ENCODE measurements around the gene HECW1.
"Not testable (repeated sequence)": the region's sequence is repeated elsewhere in the genome, so short reads cannot be mapped to it uniquely, and the experiment has no call there.

Gene HECW1

DNA sequence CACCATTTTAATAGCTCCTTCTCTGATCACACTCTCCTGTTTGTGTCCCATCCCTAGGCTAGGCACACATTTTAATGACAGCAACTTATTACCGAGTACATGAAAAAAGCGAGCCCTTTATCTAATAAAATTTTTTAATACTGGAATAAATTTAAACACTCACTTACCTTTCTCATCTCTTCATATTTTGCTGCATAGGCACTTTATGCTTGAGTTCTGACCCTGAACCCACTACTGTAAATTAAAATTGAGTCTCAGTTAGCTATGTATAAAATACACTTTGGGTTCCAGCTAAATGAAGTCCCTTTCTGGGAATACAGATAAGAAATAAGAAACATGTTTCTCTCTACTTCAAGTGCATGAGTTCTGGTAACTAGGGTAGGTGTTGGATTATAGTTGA is 104.6 kb downstream of the HECW1 start:
- TF ChIP-seq, protein P1, sequence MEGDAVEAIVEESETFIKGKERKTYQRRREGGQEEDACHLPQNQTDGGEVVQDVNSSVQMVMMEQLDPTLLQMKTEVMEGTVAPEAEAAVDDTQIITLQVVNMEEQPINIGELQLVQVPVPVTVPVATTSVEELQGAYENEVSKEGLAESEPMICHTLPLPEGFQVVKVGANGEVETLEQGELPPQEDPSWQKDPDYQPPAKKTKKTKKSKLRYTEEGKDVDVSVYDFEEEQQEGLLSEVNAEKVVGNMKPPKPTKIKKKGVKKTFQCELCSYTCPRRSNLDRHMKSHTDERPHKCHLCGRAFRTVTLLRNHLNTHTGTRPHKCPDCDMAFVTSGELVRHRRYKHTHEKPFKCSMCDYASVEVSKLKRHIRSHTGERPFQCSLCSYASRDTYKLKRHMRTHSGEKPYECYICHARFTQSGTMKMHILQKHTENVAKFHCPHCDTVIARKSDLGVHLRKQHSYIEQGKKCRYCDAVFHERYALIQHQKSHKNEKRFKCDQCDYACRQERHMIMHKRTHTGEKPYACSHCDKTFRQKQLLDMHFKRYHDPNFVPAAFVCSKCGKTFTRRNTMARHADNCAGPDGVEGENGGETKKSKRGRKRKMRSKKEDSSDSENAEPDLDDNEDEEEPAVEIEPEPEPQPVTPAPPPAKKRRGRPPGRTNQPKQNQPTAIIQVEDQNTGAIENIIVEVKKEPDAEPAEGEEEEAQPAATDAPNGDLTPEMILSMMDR (IDR thresholded peaks at IDR 0.05): no peak
- peaks cover 12% of the 10 kb centered on the region for H3K9me3 Mint-ChIP-seq
- no peak overlapping the region for H3K4me3 Mint-ChIP-seq
- no peak for DNase-seq
- no peak overlapping the region for H3K27ac Mint-ChIP-seq
- no peaks in the 10 kb centered on the region for H3K4me1 Mint-ChIP-seq
- H3K27me3 Mint-ChIP-seq (ENCODE audit: low read depth, poor library complexity): peaks cover 6% of the 10 kb centered on the region
- no peaks in the 10 kb centered on the region for H3K36me3 Mint-ChIP-seq (ENCODE audit: low read depth)

DNA sequence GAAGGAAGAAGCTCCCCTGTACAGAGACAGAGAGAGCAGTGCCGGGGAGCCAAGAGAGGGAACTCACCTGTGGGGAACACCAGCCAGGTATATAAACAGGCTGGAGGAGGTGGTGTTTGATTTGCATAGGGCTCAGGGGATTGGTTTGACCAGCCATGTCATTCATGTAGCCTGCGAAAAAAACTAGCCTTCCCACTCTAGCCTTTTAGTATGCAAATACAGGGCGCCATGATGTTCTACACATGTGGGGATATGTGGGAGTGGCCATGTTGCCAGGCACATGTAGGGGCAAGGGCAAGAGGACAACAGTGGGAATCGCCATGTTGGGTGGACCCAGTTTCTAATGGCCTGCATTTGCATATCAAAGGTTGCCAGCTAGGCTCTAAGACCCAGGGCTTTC is 106.5 kb downstream of the HECW1 start:
- not testable (repeated sequence) for DNase-seq; H3K4me3 Mint-ChIP-seq; H3K27me3 Mint-ChIP-seq (ENCODE audit: low read depth, poor library complexity); H3K27ac Mint-ChIP-seq; H3K36me3 Mint-ChIP-seq (ENCODE audit: low read depth); H3K4me1 Mint-ChIP-seq
- H3K9me3 Mint-ChIP-seq: peaks cover 12% of the 10 kb centered on the region

DNA sequence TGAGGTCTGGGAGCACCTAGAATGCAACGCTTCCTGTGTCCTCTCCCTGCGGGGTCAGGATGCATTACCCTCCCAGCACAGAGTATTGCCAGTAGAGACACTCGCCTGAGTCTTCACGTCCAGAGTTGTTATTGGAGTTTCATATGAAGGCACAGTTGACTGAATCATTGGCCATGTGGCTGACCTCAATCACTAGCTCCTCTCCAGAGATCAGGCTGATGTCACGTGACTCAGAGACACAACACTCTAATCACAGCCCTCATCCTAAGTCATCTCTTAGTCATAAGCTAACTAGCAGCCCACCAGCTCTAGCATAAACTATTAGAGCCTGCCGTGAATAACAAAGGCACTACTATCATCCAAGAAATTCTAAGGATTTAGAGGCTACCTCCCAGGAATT is 107.8 kb downstream of the HECW1 start:
- peaks cover 12% of the 10 kb centered on the region for H3K9me3 Mint-ChIP-seq
- H3K27me3 Mint-ChIP-seq (ENCODE audit: low read depth, poor library complexity): peaks cover 6% of the 10 kb centered on the region
- no peaks in the 10 kb centered on the region for H3K4me1 Mint-ChIP-seq
- no peak for DNase-seq
- H3K27ac Mint-ChIP-seq: no peak overlapping the region
- TF ChIP-seq, protein P1 (IDR thresholded peaks at IDR 0.05): no peak
- no peaks in the 10 kb centered on the region for H3K36me3 Mint-ChIP-seq (ENCODE audit: low read depth)
- no peak overlapping the region for H3K4me3 Mint-ChIP-seq

DNA sequence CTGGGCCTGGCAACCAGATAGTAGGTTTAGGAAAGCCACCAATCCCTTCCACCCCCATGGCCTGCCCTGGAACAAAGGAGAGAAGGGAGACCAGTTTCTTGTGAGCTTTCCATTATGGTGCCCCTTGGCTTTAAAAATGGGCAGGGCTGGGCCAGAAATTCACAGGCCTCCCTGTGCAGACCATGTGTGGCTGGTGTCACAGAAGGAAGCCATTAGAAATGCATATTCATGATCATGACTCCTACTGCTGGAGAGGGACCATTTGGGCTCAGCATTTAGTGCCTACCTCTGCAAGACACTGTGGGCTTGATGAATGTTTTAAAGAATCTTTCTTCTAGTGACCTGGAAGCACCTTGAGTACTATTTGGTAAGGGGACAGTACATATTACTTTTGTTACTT is 108.3 kb downstream of the HECW1 start:
- Mint-ChIP-seq H3K4me1 (no peaks in the 10 kb centered on the region), H3K9me3 (peaks cover 12% of the 10 kb centered on the region), H3K36me3 (ENCODE audit: low read depth) (no peaks in the 10 kb centered on the region), H3K27ac (no peak overlapping the region), H3K4me3 (no peak overlapping the region), H3K27me3 (ENCODE audit: low read depth, poor library complexity) (peaks cover 6% of the 10 kb centered on the region)
- DNase-seq: no peak
- TF ChIP-seq, protein P1 (IDR thresholded peaks at IDR 0.05): no peak

DNA sequence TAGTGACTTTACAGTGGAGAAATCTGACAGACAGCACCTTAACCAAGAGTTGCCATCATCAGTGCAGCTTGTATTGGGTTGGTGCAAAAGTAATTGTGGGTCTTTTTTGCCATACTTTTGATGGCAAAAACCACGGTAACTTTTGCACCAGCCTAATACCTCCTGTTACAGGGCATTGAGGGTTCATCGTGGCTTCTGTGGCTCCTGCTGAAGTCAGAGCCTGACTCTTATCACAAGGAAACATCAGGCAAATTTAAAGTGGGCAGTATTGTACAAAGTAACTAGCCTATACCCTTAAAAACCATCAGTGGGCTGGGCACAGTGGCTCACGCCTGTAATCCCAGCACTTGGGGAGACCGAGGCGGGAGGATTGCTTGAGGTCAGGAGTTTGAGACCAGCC is 117.4 kb downstream of the HECW1 start:
- TF ChIP-seq, protein P1 (IDR thresholded peaks at IDR 0.05): no peak
- Mint-ChIP-seq H3K9me3 (no peaks in the 10 kb centered on the region), H3K36me3 (ENCODE audit: low read depth) (no peaks in the 10 kb centered on the region), H3K4me1 (no peaks in the 10 kb centered on the region), H3K27ac (no peak overlapping the region), H3K4me3 (no peak overlapping the region), H3K27me3 (ENCODE audit: low read depth, poor library complexity) (no peaks in the 10 kb centered on the region)
- no peak for DNase-seq

DNA sequence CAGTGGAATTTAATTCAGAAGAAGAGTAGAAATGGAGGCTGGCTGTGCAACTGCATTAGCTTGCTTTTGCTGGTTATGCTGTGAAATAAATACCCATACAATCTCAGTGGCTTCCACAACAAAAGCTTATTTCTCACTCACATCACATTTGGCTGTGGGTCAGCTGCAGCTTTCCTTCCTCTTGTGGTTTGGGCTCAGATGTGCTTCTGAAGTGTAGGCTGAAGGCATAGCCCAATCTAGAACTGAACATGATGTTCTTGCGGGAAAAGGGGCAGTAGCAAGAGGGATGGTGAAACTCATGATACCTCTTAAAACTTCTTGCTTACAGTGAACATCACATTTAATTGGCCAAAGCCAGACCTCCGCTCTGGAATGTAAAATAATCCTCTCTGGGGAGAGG is 119.9 kb downstream of the HECW1 start:
- Mint-ChIP-seq H3K27me3 (ENCODE audit: low read depth, poor library complexity) (peaks cover 3% of the 10 kb centered on the region), H3K4me3 (no peak overlapping the region), H3K4me1 (no peaks in the 10 kb centered on the region), H3K9me3 (no peaks in the 10 kb centered on the region), H3K27ac (no peak overlapping the region), H3K36me3 (ENCODE audit: low read depth) (no peaks in the 10 kb centered on the region)
- TF ChIP-seq, protein P1 (IDR thresholded peaks at IDR 0.05): no peak
- no peak for DNase-seq
